ENCODE measurements around the gene RFNG. TPM values are rescaled to one million over a fixed set of nuclear protein-coding genes. Genes with fewer than 3 reads are reported as not detected.

Gene RFNG
- total and polyA plus RNA-seq, 2 of the 13 experiments (the other 11 are each of a cell fraction or from before 2014, with no cell fraction given), result 61.4 to 64.0 TPM

DNA sequence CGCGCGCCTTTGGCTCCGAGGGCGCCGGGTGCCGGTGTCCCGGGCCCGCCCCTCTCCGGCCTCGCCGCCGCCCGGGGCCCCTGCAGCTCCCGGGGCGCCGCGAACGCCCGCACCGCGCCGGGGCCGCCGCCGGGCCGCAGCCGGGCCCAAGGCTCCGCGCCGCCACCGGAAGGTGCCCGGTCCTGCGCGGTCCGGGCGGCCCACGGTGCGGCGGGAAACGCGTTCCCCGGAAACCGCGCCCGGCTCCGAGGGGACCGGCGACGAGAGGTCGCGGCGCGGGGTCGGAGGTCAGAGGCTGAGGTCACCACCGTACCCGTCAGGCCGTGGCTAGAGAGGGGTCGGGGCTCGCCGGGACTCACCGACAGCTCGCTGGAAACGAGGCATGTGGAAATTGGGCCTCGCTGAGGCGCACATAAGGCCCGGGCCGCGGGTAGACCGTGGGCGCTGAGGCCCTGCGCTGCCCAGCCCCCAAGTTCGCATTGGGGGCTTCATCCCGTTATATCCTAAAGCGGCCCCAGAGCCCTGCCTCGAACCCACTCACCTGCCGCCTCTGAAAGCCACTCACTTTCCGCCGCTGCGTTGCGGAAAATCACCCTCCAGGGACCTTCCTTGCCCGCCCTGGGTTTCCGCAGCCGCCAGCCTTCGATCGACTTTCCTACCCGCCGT is 14.2 kb upstream of the RFNG start, which contains the start of gene DUS1L (continued):
- TF ChIP-seq, protein P1, sequence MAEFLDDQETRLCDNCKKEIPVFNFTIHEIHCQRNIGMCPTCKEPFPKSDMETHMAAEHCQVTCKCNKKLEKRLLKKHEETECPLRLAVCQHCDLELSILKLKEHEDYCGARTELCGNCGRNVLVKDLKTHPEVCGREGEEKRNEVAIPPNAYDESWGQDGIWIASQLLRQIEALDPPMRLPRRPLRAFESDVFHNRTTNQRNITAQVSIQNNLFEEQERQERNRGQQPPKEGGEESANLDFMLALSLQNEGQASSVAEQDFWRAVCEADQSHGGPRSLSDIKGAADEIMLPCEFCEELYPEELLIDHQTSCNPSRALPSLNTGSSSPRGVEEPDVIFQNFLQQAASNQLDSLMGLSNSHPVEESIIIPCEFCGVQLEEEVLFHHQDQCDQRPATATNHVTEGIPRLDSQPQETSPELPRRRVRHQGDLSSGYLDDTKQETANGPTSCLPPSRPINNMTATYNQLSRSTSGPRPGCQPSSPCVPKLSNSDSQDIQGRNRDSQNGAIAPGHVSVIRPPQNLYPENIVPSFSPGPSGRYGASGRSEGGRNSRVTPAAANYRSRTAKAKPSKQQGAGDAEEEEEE (CRISPR knock-in tag; IDR thresholded peaks at IDR 0.05; ENCODE audit: borderline replicate concordance), result no peak
- TF ChIP-seq NCOA5 (CRISPR knock-in tag; IDR thresholded peaks at IDR 0.05) (no peak), SP4 (CRISPR knock-in tag; IDR thresholded peaks at IDR 0.05) (peak; percentile 93), ZNF550 (CRISPR knock-in tag; IDR thresholded peaks at IDR 0.05; ENCODE audit: borderline replicate concordance) (peak; percentile 55; the same call in 1 of the 2 replicates), RCOR2 (CRISPR knock-in tag; IDR thresholded peaks at IDR 0.05) (no peak), TBX3 (IDR thresholded peaks at IDR 0.05; ENCODE audit: borderline replicate concordance) (no peak), ZIK1 (CRISPR knock-in tag; IDR thresholded peaks at IDR 0.05; ENCODE audit: borderline replicate concordance, low read depth) (peak; percentile 97), PHF21A (CRISPR knock-in tag; IDR thresholded peaks at IDR 0.05) (peak; percentile 71), ZFP90 (CRISPR knock-in tag; IDR thresholded peaks at IDR 0.05; ENCODE audit: borderline replicate concordance) (no peak), RARG (CRISPR knock-in tag; IDR thresholded peaks at IDR 0.05; ENCODE audit: low read depth) (no peak), ZMYM3 (CRISPR knock-in tag; IDR thresholded peaks at IDR 0.05) (peak; percentile 44; the same call in 1 of the 2 replicates), CREM (IDR thresholded peaks at IDR 0.05) (no peak), CREM (CRISPR knock-in tag; IDR thresholded peaks at IDR 0.05) (no peak), ZNF777 (CRISPR knock-in tag; IDR thresholded peaks at IDR 0.05) (peak; percentile 72; the same call in 1 of the 2 replicates), PHF8 (CRISPR knock-in tag; IDR thresholded peaks at IDR 0.05) (peak; percentile 89)
- TF ChIP-seq, protein P2, sequence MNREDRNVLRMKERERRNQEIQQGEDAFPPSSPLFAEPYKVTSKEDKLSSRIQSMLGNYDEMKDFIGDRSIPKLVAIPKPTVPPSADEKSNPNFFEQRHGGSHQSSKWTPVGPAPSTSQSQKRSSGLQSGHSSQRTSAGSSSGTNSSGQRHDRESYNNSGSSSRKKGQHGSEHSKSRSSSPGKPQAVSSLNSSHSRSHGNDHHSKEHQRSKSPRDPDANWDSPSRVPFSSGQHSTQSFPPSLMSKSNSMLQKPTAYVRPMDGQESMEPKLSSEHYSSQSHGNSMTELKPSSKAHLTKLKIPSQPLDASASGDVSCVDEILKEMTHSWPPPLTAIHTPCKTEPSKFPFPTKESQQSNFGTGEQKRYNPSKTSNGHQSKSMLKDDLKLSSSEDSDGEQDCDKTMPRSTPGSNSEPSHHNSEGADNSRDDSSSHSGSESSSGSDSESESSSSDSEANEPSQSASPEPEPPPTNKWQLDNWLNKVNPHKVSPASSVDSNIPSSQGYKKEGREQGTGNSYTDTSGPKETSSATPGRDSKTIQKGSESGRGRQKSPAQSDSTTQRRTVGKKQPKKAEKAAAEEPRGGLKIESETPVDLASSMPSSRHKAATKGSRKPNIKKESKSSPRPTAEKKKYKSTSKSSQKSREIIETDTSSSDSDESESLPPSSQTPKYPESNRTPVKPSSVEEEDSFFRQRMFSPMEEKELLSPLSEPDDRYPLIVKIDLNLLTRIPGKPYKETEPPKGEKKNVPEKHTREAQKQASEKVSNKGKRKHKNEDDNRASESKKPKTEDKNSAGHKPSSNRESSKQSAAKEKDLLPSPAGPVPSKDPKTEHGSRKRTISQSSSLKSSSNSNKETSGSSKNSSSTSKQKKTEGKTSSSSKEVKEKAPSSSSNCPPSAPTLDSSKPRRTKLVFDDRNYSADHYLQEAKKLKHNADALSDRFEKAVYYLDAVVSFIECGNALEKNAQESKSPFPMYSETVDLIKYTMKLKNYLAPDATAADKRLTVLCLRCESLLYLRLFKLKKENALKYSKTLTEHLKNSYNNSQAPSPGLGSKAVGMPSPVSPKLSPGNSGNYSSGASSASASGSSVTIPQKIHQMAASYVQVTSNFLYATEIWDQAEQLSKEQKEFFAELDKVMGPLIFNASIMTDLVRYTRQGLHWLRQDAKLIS (CRISPR knock-in tag; IDR thresholded peaks at IDR 0.05), result 0 out of 2 replicates have a peak, but pooled peaks have one; percentile 1
- TF ChIP-seq, protein P3, sequence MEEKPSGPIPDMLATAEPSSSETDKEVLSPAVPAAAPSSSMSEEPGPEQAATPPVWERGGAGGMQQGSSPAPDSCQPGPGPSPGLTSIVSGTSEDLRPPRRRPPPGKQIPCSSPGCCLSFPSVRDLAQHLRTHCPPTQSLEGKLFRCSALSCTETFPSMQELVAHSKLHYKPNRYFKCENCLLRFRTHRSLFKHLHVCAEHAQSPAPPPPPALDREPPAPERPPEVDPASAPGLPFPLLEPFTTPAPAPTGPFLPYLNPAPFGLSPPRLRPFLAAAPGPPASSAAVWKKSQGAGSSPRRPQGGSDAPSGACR (CRISPR knock-in tag; IDR thresholded peaks at IDR 0.05), result peak; percentile 82
- TF ChIP-seq, protein P4, sequence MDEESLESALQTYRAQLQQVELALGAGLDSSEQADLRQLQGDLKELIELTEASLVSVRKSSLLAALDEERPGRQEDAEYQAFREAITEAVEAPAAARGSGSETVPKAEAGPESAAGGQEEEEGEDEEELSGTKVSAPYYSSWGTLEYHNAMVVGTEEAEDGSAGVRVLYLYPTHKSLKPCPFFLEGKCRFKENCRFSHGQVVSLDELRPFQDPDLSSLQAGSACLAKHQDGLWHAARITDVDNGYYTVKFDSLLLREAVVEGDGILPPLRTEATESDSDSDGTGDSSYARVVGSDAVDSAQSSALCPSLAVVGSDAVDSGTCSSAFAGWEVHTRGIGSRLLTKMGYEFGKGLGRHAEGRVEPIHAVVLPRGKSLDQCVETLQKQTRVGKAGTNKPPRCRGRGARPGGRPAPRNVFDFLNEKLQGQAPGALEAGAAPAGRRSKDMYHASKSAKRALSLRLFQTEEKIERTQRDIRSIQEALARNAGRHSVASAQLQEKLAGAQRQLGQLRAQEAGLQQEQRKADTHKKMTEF (CRISPR knock-in tag; IDR thresholded peaks at IDR 0.05), result peak; percentile 90; the same call in 1 of the 2 replicates
- TF ChIP-seq, protein P5, sequence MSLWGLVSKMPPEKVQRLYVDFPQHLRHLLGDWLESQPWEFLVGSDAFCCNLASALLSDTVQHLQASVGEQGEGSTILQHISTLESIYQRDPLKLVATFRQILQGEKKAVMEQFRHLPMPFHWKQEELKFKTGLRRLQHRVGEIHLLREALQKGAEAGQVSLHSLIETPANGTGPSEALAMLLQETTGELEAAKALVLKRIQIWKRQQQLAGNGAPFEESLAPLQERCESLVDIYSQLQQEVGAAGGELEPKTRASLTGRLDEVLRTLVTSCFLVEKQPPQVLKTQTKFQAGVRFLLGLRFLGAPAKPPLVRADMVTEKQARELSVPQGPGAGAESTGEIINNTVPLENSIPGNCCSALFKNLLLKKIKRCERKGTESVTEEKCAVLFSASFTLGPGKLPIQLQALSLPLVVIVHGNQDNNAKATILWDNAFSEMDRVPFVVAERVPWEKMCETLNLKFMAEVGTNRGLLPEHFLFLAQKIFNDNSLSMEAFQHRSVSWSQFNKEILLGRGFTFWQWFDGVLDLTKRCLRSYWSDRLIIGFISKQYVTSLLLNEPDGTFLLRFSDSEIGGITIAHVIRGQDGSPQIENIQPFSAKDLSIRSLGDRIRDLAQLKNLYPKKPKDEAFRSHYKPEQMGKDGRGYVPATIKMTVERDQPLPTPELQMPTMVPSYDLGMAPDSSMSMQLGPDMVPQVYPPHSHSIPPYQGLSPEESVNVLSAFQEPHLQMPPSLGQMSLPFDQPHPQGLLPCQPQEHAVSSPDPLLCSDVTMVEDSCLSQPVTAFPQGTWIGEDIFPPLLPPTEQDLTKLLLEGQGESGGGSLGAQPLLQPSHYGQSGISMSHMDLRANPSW (CRISPR knock-in tag; IDR thresholded peaks at IDR 0.05; ENCODE audit: borderline replicate concordance), result no peak
